GM18508 (cell line): Measurements from ENCODE around the gene CDC14B.
"Not testable (repeated sequence)": the region's sequence is repeated elsewhere in the genome, so short reads cannot be mapped to it uniquely, and the experiment has no call there.

Source experiments
- ATAC-seq: cut with Tn5 transposase; IDR thresholded peaks from one replicate; pipeline ENCODE4 v1.9.1; 2021; ENCODE audit warnings: moderate number of reproducible peaks; ENCODE audit not compliant: insufficient read depth, unreplicated experiment

The CDC14B gene

DNA sequence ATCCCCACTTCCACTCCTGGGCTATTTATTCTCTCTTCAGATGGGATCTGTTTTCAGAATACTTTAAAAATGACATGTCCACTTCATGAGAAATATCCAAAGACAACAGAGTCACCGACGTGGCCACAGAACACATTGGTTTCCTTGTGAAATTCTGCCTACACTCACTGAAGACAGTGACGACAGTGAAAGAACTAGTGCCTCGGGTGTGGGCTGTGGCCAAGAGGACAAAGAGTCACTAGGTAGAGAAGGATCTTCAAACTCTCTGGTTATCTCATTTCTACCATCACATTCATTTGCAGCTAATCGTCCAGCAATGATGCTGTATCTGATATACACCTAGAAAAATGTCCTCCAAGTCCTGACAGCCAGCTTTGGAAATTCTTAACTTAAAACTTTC lies 110.6 kb downstream of the CDC14B start:
- no peak for ATAC-seq

DNA sequence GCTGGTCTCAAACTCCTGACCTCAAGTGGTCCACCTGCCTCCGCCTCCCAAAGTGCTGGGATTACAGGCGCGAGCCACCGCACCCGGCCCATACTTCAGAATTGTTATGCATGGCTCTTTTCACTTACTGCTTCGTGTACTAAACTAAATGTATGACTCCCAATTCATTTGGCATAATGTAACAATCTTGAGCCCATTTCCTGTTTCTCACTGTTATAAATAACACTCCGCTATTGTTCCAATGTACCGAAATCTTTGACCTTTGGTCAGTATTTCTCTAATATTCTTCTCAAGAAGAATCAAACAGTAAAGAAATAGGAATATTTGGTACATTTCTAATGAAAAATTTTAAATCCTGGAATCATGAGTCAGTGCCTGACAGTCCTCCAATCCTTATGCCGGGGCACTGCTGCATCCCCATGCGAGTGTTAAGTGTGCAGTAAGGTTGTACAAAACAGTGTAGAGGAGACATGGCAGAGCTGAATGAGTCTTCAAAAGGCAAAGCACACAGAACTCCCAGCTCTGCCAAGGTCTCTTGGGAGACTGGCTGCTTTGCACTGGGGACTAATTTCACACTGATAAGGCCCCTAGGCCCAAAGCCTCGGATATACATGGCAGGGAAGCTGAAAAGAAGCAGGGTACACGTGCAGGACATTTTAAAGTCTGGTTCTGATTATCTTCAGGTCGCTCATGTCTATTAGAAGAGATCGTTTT lies 111.3 kb downstream of the CDC14B start:
- ATAC-seq = no peak

DNA sequence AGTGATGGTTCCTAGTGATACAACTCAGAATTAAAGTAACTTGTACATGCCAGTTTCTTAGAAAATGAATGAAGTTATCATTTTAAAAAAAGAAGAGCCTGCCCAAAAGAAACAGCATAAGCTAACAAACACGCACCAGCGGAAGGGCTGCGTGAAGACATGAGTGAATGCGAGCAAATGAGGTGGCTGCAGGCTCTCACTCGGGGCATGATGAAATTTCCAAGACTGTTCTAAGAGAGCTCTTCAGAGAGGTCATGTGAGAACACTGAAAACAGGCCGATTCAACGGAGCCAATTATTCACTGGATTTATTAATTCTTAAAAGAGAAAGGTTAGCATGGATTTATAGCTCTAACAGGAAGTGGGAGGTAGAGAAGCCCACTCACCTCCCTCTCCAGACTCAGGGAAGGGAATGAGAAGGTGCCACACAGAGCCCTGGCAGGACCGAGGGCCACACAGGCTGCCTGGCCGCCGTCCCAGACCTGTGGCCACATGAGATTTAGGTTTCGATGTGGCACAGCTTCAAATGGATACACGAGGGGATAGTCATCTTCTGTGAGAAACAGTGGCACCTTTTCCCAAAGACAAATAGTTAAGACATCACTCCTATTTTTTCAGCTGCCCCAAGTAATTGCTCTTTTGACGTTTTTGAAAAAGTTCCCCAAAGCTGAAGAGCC lies 114.2 kb downstream of the CDC14B start:
- ATAC-seq = no peak

DNA sequence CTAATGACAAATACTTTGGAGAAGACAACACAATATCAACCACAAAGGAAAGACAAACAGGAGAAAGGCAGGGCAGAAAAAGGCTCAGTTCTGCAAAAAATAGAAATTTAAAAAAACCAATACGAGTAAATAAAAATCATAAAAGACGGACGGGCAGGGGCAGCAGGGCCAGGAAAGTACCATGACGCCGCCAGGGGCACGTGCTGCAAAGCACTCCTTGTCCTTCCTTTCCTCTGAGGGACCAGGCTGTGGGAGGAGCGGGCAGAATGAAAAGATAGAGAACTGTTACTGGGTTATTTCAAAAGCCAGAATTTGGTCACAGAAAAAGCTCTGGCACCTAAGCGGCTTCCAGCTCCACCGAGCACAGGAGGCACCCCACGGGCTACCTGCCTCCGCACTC lies 115.7 kb downstream of the CDC14B start:
- no peak for ATAC-seq

DNA sequence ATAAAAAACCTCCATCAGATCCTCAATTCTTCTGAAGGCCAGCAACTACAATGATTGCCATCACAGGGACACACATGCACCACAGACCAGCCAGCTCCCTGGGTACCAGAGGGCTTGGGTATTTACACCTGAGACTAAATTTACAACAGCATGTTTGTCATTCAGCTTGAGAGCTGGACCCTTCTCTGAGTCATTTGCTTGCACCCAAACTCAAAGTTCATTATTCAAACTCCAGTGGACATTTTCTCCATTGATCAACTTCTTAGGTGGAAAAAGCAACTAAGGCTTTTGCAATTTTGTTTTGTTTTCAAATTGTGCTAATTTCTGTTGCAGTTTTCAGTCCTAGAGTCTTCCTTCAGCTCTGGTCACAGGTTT lies 116.3 kb downstream of the CDC14B start:
- ATAC-seq = not testable (repeated sequence)

DNA sequence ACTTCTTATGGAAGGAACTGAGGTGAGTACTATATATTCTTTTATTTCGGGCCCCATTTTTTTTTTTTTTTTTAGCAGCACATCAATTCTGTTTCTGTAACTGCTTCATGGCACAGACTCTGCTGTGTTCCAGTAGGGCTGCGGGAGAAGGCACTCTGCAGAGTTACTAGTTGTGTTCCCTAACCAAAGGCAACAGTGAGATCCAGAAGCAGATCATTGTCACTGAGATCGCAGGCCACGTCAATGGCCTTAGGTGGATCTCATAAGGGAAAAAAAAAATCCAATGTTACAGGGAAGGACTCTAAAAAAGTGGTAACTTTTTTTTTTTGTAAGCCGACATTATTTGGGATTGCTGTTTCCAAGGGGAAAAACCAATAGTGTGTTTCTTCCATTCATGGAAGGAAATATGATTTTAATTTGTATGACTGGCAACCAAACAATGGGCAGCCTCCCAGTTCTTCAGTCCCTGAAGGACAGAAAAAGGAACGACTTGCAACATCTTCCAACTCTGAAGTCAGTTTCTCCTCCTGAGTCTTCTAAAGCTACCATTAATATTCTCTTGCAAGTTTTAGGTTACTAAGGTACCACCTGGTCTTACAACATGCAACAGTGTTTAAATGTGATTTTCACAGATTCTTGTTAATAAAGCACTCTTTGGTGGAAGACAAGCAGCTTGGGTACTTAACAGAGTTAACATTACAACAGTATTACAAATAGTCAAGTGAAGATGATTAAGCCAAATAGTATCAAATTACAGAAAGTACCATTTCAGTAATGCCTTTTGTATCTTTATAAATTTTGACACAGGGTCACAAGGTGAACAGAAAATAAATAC lies 116.9 kb downstream of the CDC14B start:
- ATAC-seq = no peak

DNA sequence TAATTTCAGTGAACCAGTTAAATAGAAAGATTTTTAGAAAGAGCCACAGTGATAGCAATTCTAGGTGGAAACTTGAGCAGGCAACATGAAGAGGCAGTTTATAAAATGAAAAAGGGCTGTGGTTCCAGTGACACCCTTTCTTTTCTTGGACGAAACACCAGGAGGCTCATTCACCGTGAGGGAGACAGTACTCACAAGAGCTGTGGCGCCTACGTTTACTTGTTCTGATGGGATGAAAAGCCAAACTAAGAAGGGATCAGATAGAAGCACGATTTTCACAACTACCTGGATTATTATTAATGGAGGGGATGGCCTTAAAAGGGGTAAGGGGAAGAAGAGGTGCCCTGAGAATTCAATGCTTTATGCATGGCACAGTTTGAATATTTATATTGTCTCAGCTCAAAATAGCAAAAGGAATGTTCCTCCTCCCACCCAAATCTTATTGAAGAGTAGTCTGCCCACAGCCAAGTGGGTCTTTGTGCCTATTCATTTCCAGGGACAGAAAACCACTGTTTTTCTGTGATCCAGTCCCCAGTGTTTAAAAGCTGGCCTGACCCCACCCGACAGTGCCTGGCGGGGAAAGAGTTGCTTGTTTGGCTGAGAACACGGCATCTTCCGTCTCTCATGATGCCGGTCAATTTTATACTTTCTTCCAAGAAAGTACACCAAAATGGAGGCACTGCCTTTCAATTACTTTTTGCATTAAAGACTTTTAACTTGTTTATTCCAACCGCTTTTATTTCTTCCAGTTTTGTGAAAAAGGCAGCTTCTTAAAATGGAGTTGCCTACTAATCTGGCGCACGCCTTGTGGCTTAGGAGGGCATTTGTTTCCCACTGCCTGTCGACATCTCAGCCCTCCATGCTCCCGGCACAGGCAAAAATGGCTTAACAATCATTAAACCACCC lies 117.8 kb downstream of the CDC14B start:
- no peak for ATAC-seq

DNA sequence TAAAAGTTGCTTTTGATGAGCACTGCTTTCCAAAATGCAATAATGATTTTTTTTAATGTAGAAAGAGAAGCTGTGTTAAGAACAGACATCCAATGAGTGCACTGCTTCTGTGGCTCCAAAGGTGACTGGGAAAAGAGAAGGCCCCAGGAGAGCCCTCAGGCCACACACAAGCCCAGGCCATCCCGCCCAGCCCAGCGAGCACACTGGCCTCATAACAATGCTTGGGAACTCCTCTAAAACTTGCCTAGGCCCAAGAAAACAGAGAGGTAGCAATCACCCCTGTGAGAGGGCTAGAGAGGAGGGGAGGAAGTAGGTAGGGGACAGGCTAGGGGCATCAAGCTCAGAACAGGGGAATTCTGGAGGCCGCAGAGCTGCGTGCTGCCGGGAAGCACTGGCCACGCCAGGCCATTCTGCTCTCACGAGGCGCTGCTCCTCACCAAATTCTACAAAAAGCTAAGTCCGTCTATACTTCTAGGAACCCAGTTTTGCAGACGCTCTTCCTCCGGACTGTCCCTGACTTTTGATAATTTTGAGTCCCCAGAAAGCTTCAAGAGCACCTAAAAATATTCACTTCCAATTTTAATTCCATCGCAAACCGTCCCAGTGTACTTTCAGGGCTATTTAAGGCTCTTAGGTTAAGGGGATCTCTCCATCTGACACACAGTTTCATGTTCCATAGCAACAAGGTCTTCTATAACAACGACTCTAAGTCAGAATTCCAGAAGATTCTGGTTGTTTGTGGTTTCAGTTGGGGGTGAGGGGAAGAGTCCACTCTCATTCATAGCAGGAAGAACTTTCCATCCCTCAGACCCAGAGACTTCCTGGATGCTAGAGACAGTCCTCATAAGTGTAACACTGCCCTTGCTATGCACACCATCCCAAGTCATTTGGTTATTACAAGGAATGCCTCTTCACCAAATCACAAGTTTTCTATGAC lies 118.7 kb downstream of the CDC14B start:
- ATAC-seq = no peak

DNA sequence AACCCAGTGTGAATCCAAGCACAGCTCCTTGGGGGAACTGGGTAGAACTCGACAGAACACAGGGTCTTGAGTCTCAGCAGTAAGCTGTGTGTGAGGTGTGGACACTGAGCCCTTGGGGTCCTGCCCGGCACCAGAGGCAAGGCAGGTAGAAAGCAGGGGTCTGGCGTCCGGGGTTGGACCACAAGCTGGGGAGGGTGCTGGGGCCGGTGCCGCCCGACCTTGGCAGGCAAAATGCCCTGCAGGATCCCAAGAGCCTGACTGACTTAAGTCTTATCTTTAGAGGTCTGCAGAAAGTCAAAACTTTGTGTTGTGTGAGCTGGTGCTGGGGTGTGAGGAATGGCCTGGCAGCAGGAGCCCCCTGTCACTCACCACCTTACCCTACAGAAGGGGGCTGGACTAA lies 120.4 kb downstream of the CDC14B start:
- ATAC-seq = no peak

DNA sequence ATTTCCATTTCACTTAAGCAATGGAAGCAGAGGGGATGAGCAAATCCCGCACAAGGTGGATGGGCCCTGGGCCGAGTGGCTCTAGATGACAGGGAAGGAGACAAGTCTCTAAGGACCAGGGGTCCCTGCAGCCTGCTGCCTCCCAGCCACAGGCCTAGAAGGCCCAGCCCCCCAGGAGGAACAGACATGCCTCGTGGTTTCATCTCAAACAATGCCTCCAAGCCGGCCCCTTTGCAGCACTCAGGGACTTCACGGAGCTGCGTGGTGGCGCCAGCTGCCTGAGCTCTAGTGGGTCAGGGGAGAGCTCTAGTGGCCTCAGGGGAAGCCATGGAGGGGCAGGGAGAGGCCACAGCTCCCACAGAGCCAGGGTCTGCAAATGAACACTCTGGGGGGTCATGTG lies 120.8 kb downstream of the CDC14B start:
- no peak for ATAC-seq

DNA sequence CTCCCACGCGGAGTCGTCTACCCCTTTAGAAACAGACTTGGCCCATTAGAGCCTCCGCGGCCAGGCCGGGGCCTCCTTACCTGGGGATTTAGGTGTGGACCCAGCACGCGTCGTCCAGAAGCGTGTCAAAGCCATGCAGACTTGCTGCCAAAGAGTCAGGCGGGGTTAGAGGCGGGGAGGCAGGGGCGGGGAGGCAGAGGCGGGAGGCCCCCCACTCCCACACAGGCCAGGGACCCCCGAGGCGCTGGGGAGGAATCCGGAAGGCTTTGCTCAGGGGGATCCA lies 122.6 kb downstream of the CDC14B start:
- ATAC-seq = no peak

DNA sequence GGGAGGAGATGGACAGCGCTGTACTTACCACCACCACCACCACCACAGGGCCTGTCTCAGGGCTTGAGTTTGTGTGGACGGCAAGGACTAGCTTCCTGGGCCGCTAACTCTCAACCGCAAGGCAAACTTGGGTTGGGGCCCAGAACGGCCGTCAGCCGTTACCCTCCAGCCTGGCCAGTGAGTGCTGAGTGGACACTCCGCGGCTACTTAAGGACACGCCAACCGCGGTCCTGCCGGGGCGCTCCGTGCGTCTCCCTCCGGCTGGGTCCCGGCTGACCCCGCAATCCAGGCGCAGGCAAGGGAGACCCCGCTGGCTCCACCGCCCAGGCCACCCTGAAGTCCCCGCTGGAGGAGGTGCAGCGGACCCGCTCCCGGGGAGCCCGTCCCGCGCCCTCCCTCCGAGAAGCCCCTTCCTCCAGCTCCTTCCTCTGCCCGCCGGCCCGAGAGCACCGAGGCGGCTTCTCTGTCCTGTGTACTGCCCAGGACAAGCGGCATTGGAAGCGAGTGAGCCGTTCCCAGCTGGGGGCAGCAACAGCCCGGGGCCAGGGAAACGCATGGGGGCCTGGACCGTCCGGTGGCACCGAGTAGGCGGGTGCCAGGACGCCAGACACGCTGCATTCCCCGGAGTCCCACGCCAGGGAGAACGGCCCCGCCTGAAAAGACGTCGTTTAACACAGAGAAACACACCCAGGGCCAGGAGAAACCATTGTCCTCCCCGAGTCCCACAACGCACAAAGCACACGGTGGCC lies 123.1 kb downstream of the CDC14B start:
- ATAC-seq = no peak

DNA sequence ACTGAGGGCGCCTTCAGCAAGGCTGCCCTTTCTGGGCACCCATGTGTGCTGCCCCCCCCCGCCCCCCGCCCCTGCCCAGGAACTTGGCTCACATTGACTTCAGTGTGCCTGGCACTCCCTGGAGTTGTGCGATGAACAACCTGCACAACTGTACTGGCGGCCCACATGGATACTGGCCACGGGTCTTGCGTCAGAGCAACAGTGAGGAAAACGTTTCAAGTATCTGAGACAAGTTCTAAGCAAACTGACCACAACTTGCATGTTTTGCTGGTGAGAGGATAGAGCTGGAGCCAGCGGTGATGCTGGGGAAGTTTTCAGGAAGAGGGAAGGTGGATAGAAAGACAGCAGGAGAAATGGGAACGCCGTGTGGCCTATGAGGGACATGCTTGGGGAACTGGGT lies 124.3 kb downstream of the CDC14B start:
- no peak for ATAC-seq

DNA sequence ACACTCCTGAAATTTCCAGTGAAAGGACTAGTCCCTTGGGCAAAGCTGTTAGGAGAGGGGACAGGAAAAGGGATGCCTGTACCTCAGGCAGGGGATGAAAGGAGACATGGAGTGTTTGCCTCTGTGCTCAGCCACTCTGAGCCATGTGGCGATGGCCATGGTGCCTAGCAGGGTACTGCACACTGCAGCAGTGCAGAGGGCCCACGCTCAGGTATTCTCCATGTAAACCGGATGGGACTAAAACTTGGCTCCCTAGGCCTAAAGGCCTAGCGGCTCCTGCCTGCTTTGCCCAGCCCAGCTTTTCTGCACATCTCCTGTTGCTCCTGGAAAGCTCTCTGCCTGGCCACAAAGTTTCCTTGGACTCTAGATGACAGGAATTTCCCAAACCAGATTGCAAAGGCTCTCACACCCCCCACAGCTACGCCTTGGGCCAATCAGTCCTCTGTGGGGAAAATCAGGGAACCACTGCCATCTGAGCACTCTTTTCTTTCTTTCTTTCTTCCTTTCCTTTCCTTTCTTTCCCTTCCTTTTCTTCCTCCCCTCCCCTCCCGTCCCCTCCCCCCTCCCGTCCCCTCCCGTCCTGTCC lies 125.3 kb downstream of the CDC14B start:
- ATAC-seq = no peak

DNA sequence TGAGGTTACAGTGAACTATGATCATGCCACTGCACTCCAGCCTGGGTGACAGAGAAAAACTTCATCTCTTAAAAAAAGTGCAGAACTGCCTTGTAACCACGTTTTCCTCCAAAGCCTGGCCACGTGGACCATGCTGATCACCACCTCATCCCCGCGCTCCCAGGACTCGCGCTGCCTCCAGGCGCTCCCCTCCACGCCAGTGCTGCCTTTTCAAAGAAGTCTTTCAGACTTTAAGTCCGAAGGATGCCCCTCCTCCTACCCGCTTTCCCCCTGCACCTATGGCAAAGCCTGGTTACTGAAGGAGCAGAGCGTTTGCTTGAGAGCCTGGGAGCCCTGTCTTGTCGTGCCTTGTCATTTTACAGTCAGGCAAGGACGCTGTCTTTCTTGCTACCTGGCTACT lies 125.9 kb downstream of the CDC14B start:
- ATAC-seq = no peak

DNA sequence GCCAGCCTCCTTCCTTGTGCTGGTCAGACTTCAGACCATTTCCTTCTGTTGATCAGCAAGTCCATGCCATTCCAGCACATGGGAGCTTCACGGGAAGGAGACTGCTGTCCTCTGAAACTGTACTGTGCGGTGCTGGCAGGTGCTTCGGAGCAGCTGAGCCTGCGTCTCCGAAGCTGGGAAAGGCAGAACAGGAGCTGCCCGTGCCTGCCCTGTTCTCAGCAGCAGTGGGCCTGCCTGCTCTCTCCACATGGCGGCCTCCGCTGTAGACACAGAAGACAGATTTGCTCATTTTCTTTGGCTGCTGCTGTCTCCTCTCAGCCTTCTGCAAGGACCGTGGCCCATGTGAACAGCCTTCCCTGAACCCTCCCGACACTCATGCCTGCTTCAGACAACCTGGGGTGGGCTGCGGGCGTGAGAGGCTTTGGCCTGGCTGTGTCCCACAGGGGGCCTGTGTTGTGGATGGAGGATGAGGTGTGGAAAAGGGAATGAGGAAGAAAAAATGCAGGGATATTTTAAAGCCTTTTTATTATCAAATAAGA lies 126.6 kb downstream of the CDC14B start:
- no peak for ATAC-seq

DNA sequence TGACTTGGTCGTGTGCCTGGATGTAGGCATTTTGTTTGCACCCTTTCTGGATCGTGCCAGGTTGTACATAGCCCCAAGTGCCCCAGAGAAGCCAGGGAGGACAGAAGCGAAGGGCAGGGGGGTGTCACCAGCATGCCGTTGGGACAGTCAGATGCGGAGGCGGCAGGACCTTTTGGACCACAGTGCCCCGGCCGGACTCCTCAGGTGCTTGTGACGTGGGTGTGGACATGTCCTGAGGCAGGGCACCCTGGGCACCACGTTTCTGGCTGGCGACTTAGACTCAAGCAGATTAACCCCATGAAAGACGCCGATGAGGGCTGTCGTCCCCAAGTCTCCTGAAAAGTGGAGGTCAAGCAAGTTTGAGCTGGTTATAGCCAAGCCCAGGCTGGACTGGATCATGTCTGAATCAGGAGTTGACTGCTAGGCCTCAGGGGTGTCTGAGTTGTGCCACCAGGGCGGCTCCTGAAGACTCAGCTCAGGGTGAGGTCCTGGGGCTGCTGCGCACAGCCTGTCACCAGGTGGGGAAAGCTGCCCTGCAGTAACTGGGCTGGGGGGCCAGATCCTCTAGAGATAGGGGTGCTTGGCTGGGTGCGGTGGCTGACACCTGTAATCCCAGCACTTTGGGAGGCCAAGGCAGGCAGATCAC lies 127.6 kb downstream of the CDC14B start:
- no peak for ATAC-seq
